ENCODE results near the gene LRG1. TPM values are rescaled to one million over a fixed set of nuclear protein-coding genes. Genes with fewer than 3 reads are reported as not detected.

LRG1 gene
- polyA plus RNA-seq, 1 donor from 2014 or later = not detected

GRCh38 chr19:4518345-4519171 is 21.3 kb downstream of the LRG1 start, which contains the start of gene PLIN4:
TSS of gene PLIN4 (minus strand) at chr19:4518486. CDS start at chr19:4518272, 214 bp downstream.
- Histone ChIP-seq H3K27me3 (ENCODE audit: insufficient read depth, low read depth, low read length) (no peaks in the 10 kb centered on the region), H3K36me3 (ENCODE audit: insufficient read depth, low read length) (no peaks in the 10 kb centered on the region), H3K9me3 (ENCODE audit: low read length) (no peaks in the 10 kb centered on the region), H3F3A (ENCODE audit: insufficient read depth, low read length, poor library complexity, severe bottlenecking) (no peaks in the 10 kb centered on the region), H3K9me2 (ENCODE audit: insufficient read depth, low read length) (no peaks in the 10 kb centered on the region), H3K9ac (ENCODE audit: low read length) (no peak within 1 kb of the TSS), H3K4me3 (ENCODE audit: low read length) (no peak within 1 kb of the TSS), H3K4me2 (ENCODE audit: low read length) (no peak within 1 kb of the TSS), H2AFZ (ENCODE audit: low read depth, low read length) (no peak within 1 kb of the TSS), H3K27ac (ENCODE audit: low read length) (no peak within 1 kb of the TSS), H4K20me1 (ENCODE audit: insufficient read depth) (no peaks in the 10 kb centered on the region), H3K79me2 (replicated peaks; ENCODE audit: insufficient read depth, low read length) (no peaks in the 10 kb centered on the region)
- no peak for TF ChIP-seq CTCF (IDR thresholded peaks at IDR 0.05; ENCODE audit: poor library complexity, severe bottlenecking)
- no peak for TF ChIP-seq REST (IDR thresholded peaks at IDR 0.05; ENCODE audit: borderline replicate concordance)
- TF ChIP-seq RAD21 (conservative IDR thresholded peaks at IDR 0.05) = no peak
- no peak for TF ChIP-seq SMC3 (conservative IDR thresholded peaks at IDR 0.05; ENCODE audit: poor library complexity)

GRCh38 chr19:4517451-4518057 is 22.3 kb downstream of the LRG1 start:
- Histone ChIP-seq H3K27me3 (ENCODE audit: insufficient read depth, low read depth, low read length) (no peaks in the 10 kb centered on the region), H3K9me2 (ENCODE audit: insufficient read depth, low read length) (no peaks in the 10 kb centered on the region), H3F3A (ENCODE audit: insufficient read depth, low read length, poor library complexity, severe bottlenecking) (no peaks in the 10 kb centered on the region), H4K20me1 (ENCODE audit: insufficient read depth) (no peaks in the 10 kb centered on the region), H3K36me3 (ENCODE audit: insufficient read depth, low read length) (no peaks in the 10 kb centered on the region), H3K27ac (ENCODE audit: low read length) (no peak overlapping the region), H3K9me3 (ENCODE audit: low read length) (no peaks in the 10 kb centered on the region), H3K4me2 (ENCODE audit: low read length) (no peak overlapping the region), H3K79me2 (replicated peaks; ENCODE audit: insufficient read depth, low read length) (no peaks in the 10 kb centered on the region), H3K4me3 (ENCODE audit: low read length) (no peak overlapping the region), H3K9ac (ENCODE audit: low read length) (no peak overlapping the region), H2AFZ (ENCODE audit: low read depth, low read length) (no peak overlapping the region)
- no peak for TF ChIP-seq RAD21 (conservative IDR thresholded peaks at IDR 0.05)
- TF ChIP-seq TAF1 (IDR thresholded peaks at IDR 0.05; ENCODE audit: low read depth) = no peak
- no peak for TF ChIP-seq SMC3 (conservative IDR thresholded peaks at IDR 0.05; ENCODE audit: poor library complexity)
- TF ChIP-seq POLR2AphosphoS5 (IDR thresholded peaks at IDR 0.05) = no peak
- TF ChIP-seq EZH2 (IDR thresholded peaks at IDR 0.05; ENCODE audit: borderline replicate concordance, insufficient read depth, low read length, poor library complexity, severe bottlenecking) = no peak
- TF ChIP-seq EP300 (conservative IDR thresholded peaks at IDR 0.05; ENCODE audit: poor library complexity, severe bottlenecking) = no peak
- no peak for TF ChIP-seq CTCF (IDR thresholded peaks at IDR 0.05; ENCODE audit: poor library complexity, severe bottlenecking)
- TF ChIP-seq MXI1 (conservative IDR thresholded peaks at IDR 0.05; ENCODE audit: poor library complexity, severe bottlenecking) = no peak
- no peak for TF ChIP-seq REST (IDR thresholded peaks at IDR 0.05; ENCODE audit: borderline replicate concordance)

Data from neural cell (in vitro differentiated cells).